Esophagus (tissue), 2 donors: ENCODE results near the gene PKIB. TPM values are rescaled to one million over a fixed set of nuclear protein-coding genes. Genes with fewer than 3 reads are reported as not detected.

Experiments used
- H3K27ac ChIP-seq, 2 donors: one replicate each; pipeline ENCODE4 v1.5.1; 2013; ENCODE audit warnings: low read depth in 2 of 2, mild to moderate bottlenecking in 2 of 2, inconsistent platforms in 1 of 2, low read length in 1 of 2, moderate library complexity in 1 of 2
- H3K27me3 ChIP-seq, 2 donors: one replicate each; pipeline ENCODE4 v1.6.1; 2013; ENCODE audit warnings: low read length in 2 of 2, control low read depth in 1 of 2, mild to moderate bottlenecking in 1 of 2; ENCODE audit not compliant: insufficient read depth in 2 of 2, control insufficient read depth in 1 of 2
- H3K36me3 ChIP-seq, 2 donors: one replicate each; pipeline ENCODE4 v1.6.1; 2013; ENCODE audit warnings: low read length in 1 of 2; ENCODE audit not compliant: control insufficient read depth in 2 of 2, insufficient read depth in 2 of 2
- H3K4me1 ChIP-seq, 2 donors: one replicate each; pipeline ENCODE4 v1.6.1; 2013; ENCODE audit warnings: low read length in 1 of 2; ENCODE audit not compliant: control insufficient read depth in 2 of 2, insufficient read depth in 2 of 2
- H3K4me3 ChIP-seq, 2 donors: one replicate each; pipeline ENCODE4 v1.5.1; 2013; ENCODE audit warnings: low read length in 2 of 2, mild to moderate bottlenecking in 2 of 2, low read depth in 1 of 2, moderate library complexity in 1 of 2
- H3K9me3 ChIP-seq, 2 donors: one replicate each; pipeline ENCODE4 v1.6.1; 2013; ENCODE audit warnings: mild to moderate bottlenecking in 2 of 2, low read depth in 1 of 2, low read length in 1 of 2, moderate library complexity in 1 of 2; ENCODE audit not compliant: control insufficient read depth in 2 of 2, insufficient read depth in 1 of 2
- WGBS, 2 donors: extraction: QIAGEN DNeasy Blood & Tissue Kit; methylation state at CpG; one replicate each; pipeline ENCODE4 v1.1.7; 2013; 5-methylcytosine and 5-hydroxymethylcytosine counted together
- polyA plus RNA-seq, 2 donors: library from polyadenylated mRNA; stranded (reverse); fragments of 200-250 nt; gene quantifications; one replicate each; pipeline ENCODE4 v1.2.3, GENCODE V29; 2013
- donor health status: healthy with polysubstance abuse.
- donor health status: Bipolar disorder and iron deficiency.

PKIB gene
- polyA plus RNA-seq, 2 donors = 3.5 to 4.2 TPM

GRCh38 chr6:122772724-122773415 is 162.7 kb downstream of the PKIB start:
- Histone ChIP-seq H3K27me3 (no peaks in the 10 kb centered on the region), H3K4me1 (no peaks in the 10 kb centered on the region), H3K36me3 (no peaks in the 10 kb centered on the region), H3K4me3 (no peak overlapping the region), H3K9me3 (no peaks in the 10 kb centered on the region), H3K27ac (no peak overlapping the region)
- WGBS, 2 donors = 76 to 87% methylated on average over 3 of the region's 3 CpGs

Other genes starting within 250 kb of the PKIB start
- 1 to 10 TPM; 4.7 TPM for gene HSF2, start 210.8 kb upstream of the PKIB start, polyA plus RNA-seq
- 10 to 100 TPM; 29.2 to 48.8 TPM for gene SERINC1, start 138.6 kb upstream of the PKIB start, polyA plus RNA-seq
- gene FABP7, start 169.3 kb downstream of the PKIB start, polyA plus RNA-seq = under 1 TPM in 1 of 2 donors, not detected in 1; 0.05 TPM
- 1 to 10 TPM; 4.9 to 7.2 TPM for gene SMPDL3A, start 178.9 kb downstream of the PKIB start, polyA plus RNA-seq